Panc1 (cell line): Measurements from ENCODE around the gene TFG. TPM values are rescaled to one million over a fixed set of nuclear protein-coding genes. Genes with fewer than 3 reads are reported as not detected.

Source experiments
- ATAC-seq: fragments of 200-7000 bp; cut with Tn5 transposase; 2 replicates; pipeline ENCODE4 v1.9.1; 2020; ENCODE audit warnings: mild to moderate bottlenecking, moderate library complexity
- BruUV-seq: library from RNA; stranded (reverse); fragments of 400-500 nt; replicated peaks from 2 replicates; lab custom pipeline; 2021; lab: Mats Ljungman, UMichigan
- CTCF ChIA-PET: fragments of 300-600 bp; sonication (Branson Sonifier 250); formaldehyde crosslinking; loops from one replicate; lab custom pipeline; 2022; ENCODE audit warnings: antibody characterized with exemption; lab: Charles Lee
- POLR2A ChIA-PET: fragments of 300-600 bp; sonication (Branson Sonifier 250); formaldehyde crosslinking; loops from one replicate; lab custom pipeline; 2022; ENCODE audit warnings: antibody characterized with exemption; lab: Charles Lee
- DNase-seq: peaks from one replicate; pipeline ENCODE4 v3.0.0-alpha.2; 2010; ENCODE audit warnings: low read depth, low spot score
- H3K27ac ChIP-seq: 2 replicates; pipeline ENCODE4 v1.5.1; 2011; ENCODE audit warnings: mild to moderate bottlenecking, low read length, inconsistent platforms
- H3K27me3 ChIP-seq: fragments of 200-500 bp; sonication (Bioruptor generic); 2 replicates; pipeline ENCODE4 v1.6.0; 2014; ENCODE audit warnings: low read length, inconsistent platforms; ENCODE audit not compliant: control insufficient read depth, insufficient read depth
- H3K36me3 ChIP-seq: fragments of 200-500 bp; sonication (Bioruptor generic); 2 replicates; pipeline ENCODE4 v1.5.1; 2014; ENCODE audit warnings: inconsistent platforms, mild to moderate bottlenecking, low read length, moderate library complexity; ENCODE audit not compliant: control insufficient read depth, insufficient read depth
- H3K4me1 ChIP-seq: 2 replicates; pipeline ENCODE4 v1.5.1; 2011; ENCODE audit warnings: inconsistent platforms, mild to moderate bottlenecking, low read length, moderate library complexity; ENCODE audit not compliant: control insufficient read depth, insufficient read depth
- H3K4me3 ChIP-seq, 2 experiments: 2 replicates each; pipeline ENCODE4 v1.5.1; 2011 to 2012; ENCODE audit warnings: low read depth in 2 of 2, low read length in 2 of 2, mild to moderate bottlenecking in 2 of 2, inconsistent platforms in 1 of 2, moderate library complexity in 1 of 2
- H3K9me3 ChIP-seq: fragments of 200-500 bp; sonication (Bioruptor generic); 2 replicates; pipeline ENCODE4 v1.5.1; 2014; ENCODE audit warnings: low read depth, mild to moderate bottlenecking, inconsistent platforms, low read length, moderate library complexity; ENCODE audit not compliant: control insufficient read depth, insufficient read depth
- POLR2AphosphoS5 ChIP-seq: IDR thresholded peaks from 2 replicates; pipeline ENCODE4 v1.6.1; 2012; ENCODE audit warnings: mild to moderate bottlenecking, low read depth, low read length, moderate library complexity
- REST ChIP-seq, 2 experiments: IDR thresholded peaks; 2 replicates each; pipeline ENCODE4 v1.6.1; 2011 to 2012; ENCODE audit warnings: low read depth in 2 of 2, control low read depth in 1 of 2, low read length in 1 of 2, mild to moderate bottlenecking in 1 of 2, moderate library complexity in 1 of 2; ENCODE audit not compliant: insufficient read depth in 1 of 2
- SIN3A ChIP-seq: IDR thresholded peaks from 2 replicates; pipeline ENCODE4 v1.6.1; 2012; ENCODE audit warnings: low read depth, mild to moderate bottlenecking, low read length, moderate library complexity, borderline replicate concordance; ENCODE audit not compliant: insufficient read depth
- TCF7L2 ChIP-seq: IDR thresholded peaks from 2 replicates; pipeline ENCODE4 v1.6.1; 2011; ENCODE audit warnings: mild to moderate bottlenecking, low read depth, low read length, inconsistent platforms
- in situ Hi-C: cut with HindIII; loops from 2 replicates; pipeline ENCODE4 v1.10.0; 2016; ENCODE audit warnings: low sequenced_read_pairs, low pct_unique_long_range_greater_than_20kb
- intact Hi-C: fragments of 100-400 bp; cut with micrococcal nuclease; formaldehyde crosslinking; loops from one replicate; pipeline ENCODE4 v1.10.0; 2022; ENCODE audit not compliant: unreplicated experiment
- total RNA-seq: library from RNA; stranded (reverse); gene quantifications from one replicate; pipeline ENCODE4 v1.2.1, GENCODE V29; 2021; ENCODE audit not compliant: unreplicated experiment
- TF ChIP-seq, protein P1 (sequence below): fragments of 450-650 bp; IDR thresholded peaks from 2 replicates; pipeline ENCODE4 v1.5.1; 2017; ENCODE audit warnings: mild to moderate bottlenecking

The TFG gene
- total RNA-seq, 1 experiment from 2014 or later = 159 TPM

DNA sequence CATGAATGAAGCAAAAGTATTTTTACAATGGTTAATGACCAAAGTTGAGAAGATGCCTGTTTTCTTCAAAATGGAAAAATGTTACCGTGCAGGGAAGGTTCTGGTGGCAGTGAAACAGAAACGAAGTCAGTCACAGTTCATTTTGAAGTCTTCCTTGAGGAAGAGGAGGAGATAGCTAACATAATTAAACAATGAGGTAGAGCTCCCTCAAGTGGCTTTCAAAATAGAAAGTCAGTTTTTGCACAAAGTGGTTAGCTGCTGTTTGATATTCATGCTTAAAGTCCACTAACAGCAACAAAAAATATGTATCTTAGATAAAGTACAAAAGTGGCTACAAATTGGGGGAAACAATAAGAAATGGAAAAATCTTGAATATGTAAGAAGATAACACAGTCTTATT, 87.3 kb downstream of the TFG start:
- no peak for ATAC-seq
- Histone ChIP-seq H3K27ac (no peak overlapping the region), H3K9me3 (no peaks in the 10 kb centered on the region), H3K27me3 (peaks cover 3% of the 10 kb centered on the region; the same call in 1 of the 2 replicates), H3K4me3 (no peak overlapping the region), H3K4me1 (no peaks in the 10 kb centered on the region), H3K36me3 (no peaks in the 10 kb centered on the region)
- intact Hi-C loops = no loop called here
- no peak for DNase-seq
- BruUV-seq = no TSS peak
- TF ChIP-seq, protein P1, sequence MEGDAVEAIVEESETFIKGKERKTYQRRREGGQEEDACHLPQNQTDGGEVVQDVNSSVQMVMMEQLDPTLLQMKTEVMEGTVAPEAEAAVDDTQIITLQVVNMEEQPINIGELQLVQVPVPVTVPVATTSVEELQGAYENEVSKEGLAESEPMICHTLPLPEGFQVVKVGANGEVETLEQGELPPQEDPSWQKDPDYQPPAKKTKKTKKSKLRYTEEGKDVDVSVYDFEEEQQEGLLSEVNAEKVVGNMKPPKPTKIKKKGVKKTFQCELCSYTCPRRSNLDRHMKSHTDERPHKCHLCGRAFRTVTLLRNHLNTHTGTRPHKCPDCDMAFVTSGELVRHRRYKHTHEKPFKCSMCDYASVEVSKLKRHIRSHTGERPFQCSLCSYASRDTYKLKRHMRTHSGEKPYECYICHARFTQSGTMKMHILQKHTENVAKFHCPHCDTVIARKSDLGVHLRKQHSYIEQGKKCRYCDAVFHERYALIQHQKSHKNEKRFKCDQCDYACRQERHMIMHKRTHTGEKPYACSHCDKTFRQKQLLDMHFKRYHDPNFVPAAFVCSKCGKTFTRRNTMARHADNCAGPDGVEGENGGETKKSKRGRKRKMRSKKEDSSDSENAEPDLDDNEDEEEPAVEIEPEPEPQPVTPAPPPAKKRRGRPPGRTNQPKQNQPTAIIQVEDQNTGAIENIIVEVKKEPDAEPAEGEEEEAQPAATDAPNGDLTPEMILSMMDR = peak; percentile 53; the same call in 1 of the 2 replicates
- TF ChIP-seq REST (IDR thresholded peaks at IDR 0.05; ENCODE audit: insufficient read depth in 1 of 2, low read depth in 2 of 2, low read length in 1 of 2) = no peak
- POLR2A ChIA-PET = interaction anchor here (0.7 kb wide), 1 partner anchor 394 kb away, joined by 3 read pairs; no protein-coding TSS in a partner anchor
- in situ Hi-C loops = no loop called here
- CTCF ChIA-PET = interaction anchor here (0.6 to 0.9 kb wide), 2 partner anchors 86 to 667 kb away, joined by 3 to 5 read pairs; no protein-coding TSS in a partner anchor

DNA sequence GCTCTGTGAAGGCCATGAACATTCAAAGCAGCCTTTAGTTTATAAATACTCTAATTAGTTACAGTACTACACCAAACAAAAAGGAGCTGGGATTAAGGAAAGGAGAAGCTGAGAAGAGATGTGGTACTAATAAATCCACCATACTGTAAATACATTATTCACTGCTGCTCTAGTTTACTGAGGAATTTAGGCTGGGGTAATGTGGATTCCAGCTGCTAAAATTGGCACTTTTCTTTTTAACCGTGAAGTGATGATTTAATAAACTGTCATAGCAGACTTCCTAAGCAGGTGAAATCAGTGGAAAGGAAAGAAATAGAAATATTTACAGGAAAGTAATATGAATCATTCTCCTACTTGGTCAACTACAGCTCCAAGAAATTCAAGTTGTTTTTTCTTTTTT, 88.7 kb downstream of the TFG start:
- no TSS peak for BruUV-seq
- POLR2A ChIA-PET = no interaction called here
- intact Hi-C loops = no loop called here

More for the DNA sequence above, 88.7 kb downstream of the TFG start:
- H3K36me3 ChIP-seq = no peaks in the 10 kb centered on the region
- no peaks in the 10 kb centered on the region for H3K4me1 ChIP-seq
- ATAC-seq = no peak
- in situ Hi-C loops = no loop called here
- TF ChIP-seq REST (IDR thresholded peaks at IDR 0.05; ENCODE audit: insufficient read depth in 1 of 2, low read depth in 2 of 2, low read length in 1 of 2) (no peak), POLR2AphosphoS5 (no peak), TCF7L2 (no peak), SIN3A (no peak)
- TF ChIP-seq, protein P1 = no peak
- H3K4me3 ChIP-seq = no peak overlapping the region
- no peak overlapping the region for H3K27ac ChIP-seq
- no peaks in the 10 kb centered on the region; the same call in 1 of the 2 replicates for H3K27me3 ChIP-seq
- CTCF ChIA-PET = no interaction called here
- H3K9me3 ChIP-seq = no peaks in the 10 kb centered on the region
- no peak for DNase-seq

Other genes with a start within 250 kb of the TFG start
- 8.6 TPM for gene TMEM45A, start 216.9 kb upstream of the TFG start, total RNA-seq
- not detected for gene ADGRG7, start 99.9 kb upstream of the TFG start, total RNA-seq